OCI-LY3 (cell line): ENCODE data around the gene SORBS1.

ENCODE experiments used
- EZH2phosphoT487 ChIP-seq: fragments of 200-600 bp; shearing (Covaris generic); IDR thresholded peaks from 2 replicates; pipeline ENCODE4 v1.6.1; 2018; ENCODE audit warnings: antibody characterized with exemption, mixed run types, low read depth
- TF ChIP-seq, protein P1 (sequence below): fragments of 200-600, 300-600 bp; sonication (generic); IDR thresholded peaks from 2 replicates; pipeline ENCODE4 v1.5.1; 2014; ENCODE audit warnings: antibody characterized with exemption, low read length, low read depth

DNA sequence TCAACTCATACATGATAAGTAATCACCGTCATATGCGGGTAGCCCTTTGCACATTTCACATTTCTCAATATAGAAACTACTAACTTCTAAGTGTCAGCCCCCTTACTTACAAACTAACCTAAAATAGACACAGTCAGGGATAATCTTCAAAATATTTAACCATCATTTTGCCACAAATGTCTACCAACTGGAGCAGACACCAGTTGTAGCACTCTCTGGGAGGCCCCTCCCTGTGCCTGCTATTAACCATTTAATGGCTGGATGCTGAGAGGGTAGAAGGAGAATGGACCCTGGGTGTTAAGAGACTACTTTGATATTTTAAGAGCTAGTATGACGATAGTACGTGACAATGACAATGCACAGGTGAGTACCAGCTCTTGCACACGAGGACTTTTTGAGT is 116.4 kb downstream of the SORBS1 start:
- TF ChIP-seq, protein P1, sequence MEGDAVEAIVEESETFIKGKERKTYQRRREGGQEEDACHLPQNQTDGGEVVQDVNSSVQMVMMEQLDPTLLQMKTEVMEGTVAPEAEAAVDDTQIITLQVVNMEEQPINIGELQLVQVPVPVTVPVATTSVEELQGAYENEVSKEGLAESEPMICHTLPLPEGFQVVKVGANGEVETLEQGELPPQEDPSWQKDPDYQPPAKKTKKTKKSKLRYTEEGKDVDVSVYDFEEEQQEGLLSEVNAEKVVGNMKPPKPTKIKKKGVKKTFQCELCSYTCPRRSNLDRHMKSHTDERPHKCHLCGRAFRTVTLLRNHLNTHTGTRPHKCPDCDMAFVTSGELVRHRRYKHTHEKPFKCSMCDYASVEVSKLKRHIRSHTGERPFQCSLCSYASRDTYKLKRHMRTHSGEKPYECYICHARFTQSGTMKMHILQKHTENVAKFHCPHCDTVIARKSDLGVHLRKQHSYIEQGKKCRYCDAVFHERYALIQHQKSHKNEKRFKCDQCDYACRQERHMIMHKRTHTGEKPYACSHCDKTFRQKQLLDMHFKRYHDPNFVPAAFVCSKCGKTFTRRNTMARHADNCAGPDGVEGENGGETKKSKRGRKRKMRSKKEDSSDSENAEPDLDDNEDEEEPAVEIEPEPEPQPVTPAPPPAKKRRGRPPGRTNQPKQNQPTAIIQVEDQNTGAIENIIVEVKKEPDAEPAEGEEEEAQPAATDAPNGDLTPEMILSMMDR = no peak
- no peak for TF ChIP-seq EZH2phosphoT487
